H1 (cell line): ENCODE measurements around the gene TMEM63C. TPM values are rescaled to one million over a fixed set of nuclear protein-coding genes. Genes with fewer than 3 reads are reported as not detected.

Experiments used
- CTCF ChIA-PET: fragments of 300-600 bp; sonication (Branson Sonifier 250); formaldehyde crosslinking; loops from one replicate; lab custom pipeline; 2021; ENCODE audit not compliant: partially characterized antibody; lab: Charles Lee
- POLR2A ChIA-PET: fragments of 300-600 bp; sonication (Branson Sonifier 250); formaldehyde crosslinking; loops from one replicate; lab custom pipeline; 2021; ENCODE audit warnings: inconsistent platforms; ENCODE audit not compliant: partially characterized antibody; lab: Charles Lee
- DNase-seq, 2 experiments: peaks; one replicate each; pipeline versions ENCODE4 v3.0.0 to v3.0.0-alpha.2; 2010 to 2022; ENCODE audit warnings: low spot score in 2 of 2, low read depth in 1 of 2, mixed read lengths in 1 of 2
- FAIRE-seq: peaks from 2 replicates; lab custom pipeline; 2011; peaks lifted over from hg19 to GRCh38; lab: Jason Lieb, UNC
- H2AFZ ChIP-seq: 2 replicates; pipeline ENCODE4 v1.8.1; 2012; ENCODE audit warnings: low read length, inconsistent platforms
- H2AK5ac ChIP-seq: 2 replicates; pipeline ENCODE4 v1.6.1; 2013; ENCODE audit warnings: low read depth, low read length
- H2BK120ac ChIP-seq: replicated peaks from 2 replicates; pipeline ENCODE3; 2013; ENCODE audit warnings: low read depth, low read length, inconsistent platforms
- H2BK12ac ChIP-seq: 2 replicates; pipeline ENCODE4 v1.6.1; 2013; ENCODE audit warnings: low read depth, low read length
- H2BK15ac ChIP-seq: 2 replicates; pipeline ENCODE4 v1.6.1; 2013; ENCODE audit warnings: low read length
- H2BK20ac ChIP-seq: 2 replicates; pipeline ENCODE4 v1.6.1; 2013; ENCODE audit warnings: low read length
- H2BK5ac ChIP-seq: 2 replicates; pipeline ENCODE4 v1.6.1; 2013; ENCODE audit warnings: low read depth, low read length
- H3K14ac ChIP-seq: 2 replicates; pipeline ENCODE4 v1.6.1; 2013; ENCODE audit warnings: inconsistent platforms; ENCODE audit not compliant: insufficient read length
- H3K18ac ChIP-seq: 2 replicates; pipeline ENCODE4 v1.6.1; 2013; ENCODE audit warnings: low read length; ENCODE audit errors: extremely low read depth
- H3K23ac ChIP-seq: 2 replicates; pipeline ENCODE4 v1.6.1; 2013; ENCODE audit warnings: inconsistent platforms; ENCODE audit not compliant: insufficient read length
- H3K23me2 ChIP-seq: 2 replicates; pipeline ENCODE4 v1.6.1; 2013; ENCODE audit warnings: low read depth, low read length
- H3K27ac ChIP-seq: 2 replicates; pipeline ENCODE4 v1.6.1; 2011; ENCODE audit warnings: low read depth, low read length, inconsistent platforms
- H3K27me3 ChIP-seq, 4 experiments: replicated peaks in 1 of 4; 1 replicate in 1 of 4; 2 replicates in 3 of 4; pipeline versions ENCODE4 v1.6.1 to v1.8.1; 2011 to 2013; ENCODE audit warnings: low read length in 3 of 4, mild to moderate bottlenecking in 3 of 4, inconsistent platforms in 2 of 4, mixed read lengths in 2 of 4, moderate library complexity in 1 of 4; ENCODE audit not compliant: control insufficient read depth in 3 of 4, insufficient read depth in 3 of 4; ENCODE audit errors: extremely low read depth in 1 of 4
- H3K36me3 ChIP-seq, 4 experiments: 2 replicates each; pipeline versions ENCODE4 v1.6.1 to v1.8.1; 2011 to 2013; ENCODE audit warnings: mild to moderate bottlenecking in 4 of 4, low read length in 3 of 4, moderate library complexity in 2 of 4, control low read depth in 1 of 4, inconsistent platforms in 1 of 4; ENCODE audit not compliant: insufficient read depth in 4 of 4, control insufficient read depth in 2 of 4
- H3K4ac ChIP-seq: replicated peaks from 2 replicates; pipeline ENCODE3; 2013; ENCODE audit warnings: low read length, low read depth, mixed read lengths, inconsistent platforms; ENCODE audit not compliant: insufficient read length
- H3K4me1 ChIP-seq, 4 experiments: replicated peaks in 1 of 4; 1 replicate in 1 of 4; 2 replicates in 3 of 4; pipeline versions ENCODE4 v1.6.1 to v1.8.1; 2011 to 2013; ENCODE audit warnings: low read length in 3 of 4, inconsistent platforms in 2 of 4, mixed read lengths in 1 of 4; ENCODE audit not compliant: insufficient read depth in 4 of 4, control insufficient read depth in 3 of 4
- H3K4me2 ChIP-seq, 2 experiments: 2 replicates each; pipeline versions ENCODE4 v1.6.1 to v1.8.1; 2011 to 2013; ENCODE audit warnings: low read depth in 2 of 2, low read length in 2 of 2, control low read depth in 1 of 2, inconsistent platforms in 1 of 2, mild to moderate bottlenecking in 1 of 2; ENCODE audit not compliant: insufficient read depth in 1 of 2
- H3K4me3 ChIP-seq, 4 experiments: fragments of 200-600, 300-600 bp in 1 of 4; sonication (generic), shearing (Covaris generic), sonication (Bioruptor Twin) in 1 of 4; 2 replicates each; pipeline versions ENCODE4 v1.5.1 to v1.8.1; 2011 to 2016; ENCODE audit warnings: low read length in 4 of 4, low read depth in 3 of 4, control low read depth in 2 of 4, inconsistent platforms in 2 of 4, mild to moderate bottlenecking in 2 of 4, mixed read lengths in 1 of 4, moderate library complexity in 1 of 4; ENCODE audit not compliant: insufficient read depth in 2 of 4; ENCODE audit errors: extremely low read depth in 1 of 4
- H3K56ac ChIP-seq: replicated peaks from 2 replicates; pipeline ENCODE3; 2013; ENCODE audit warnings: low read depth, mild to moderate bottlenecking, mixed read lengths, low read length, inconsistent platforms; ENCODE audit not compliant: insufficient read length
- H3K79me1 ChIP-seq: 2 replicates; pipeline ENCODE4 v1.6.1; 2013; ENCODE audit warnings: low read depth, low read length, control low read depth
- H3K79me2 ChIP-seq, 2 experiments: 2 replicates each; pipeline versions ENCODE4 v1.6.1 to v1.8.1; 2012 to 2013; ENCODE audit warnings: low read length in 2 of 2, mild to moderate bottlenecking in 2 of 2, inconsistent platforms in 1 of 2; ENCODE audit not compliant: insufficient read depth in 2 of 2, control insufficient read depth in 1 of 2
- H3K9ac ChIP-seq, 4 experiments: replicated peaks in 1 of 4; 1 replicate in 1 of 4; 2 replicates in 3 of 4; pipeline versions ENCODE4 v1.6.1 to v1.8.1; 2011 to 2013; ENCODE audit warnings: low read depth in 3 of 4, low read length in 3 of 4, control low read depth in 2 of 4, mild to moderate bottlenecking in 2 of 4, moderate library complexity in 2 of 4, inconsistent platforms in 1 of 4; ENCODE audit errors: extremely low read depth in 1 of 4
- H3K9me3 ChIP-seq, 2 experiments: 2 replicates each; pipeline versions ENCODE4 v1.6.1 to v1.8.1; 2012 to 2013; ENCODE audit warnings: mild to moderate bottlenecking in 2 of 2, moderate library complexity in 2 of 2, control low read depth in 1 of 2, inconsistent platforms in 1 of 2, low read depth in 1 of 2, low read length in 1 of 2, mixed read lengths in 1 of 2; ENCODE audit not compliant: insufficient read depth in 2 of 2
- H4K20me1 ChIP-seq, 2 experiments: replicated peaks in 1 of 2; 2 replicates each; pipeline versions ENCODE3 to v1.8.1; 2011 to 2013; ENCODE audit warnings: inconsistent platforms in 2 of 2, low read length in 2 of 2, mild to moderate bottlenecking in 1 of 2; ENCODE audit not compliant: insufficient read depth in 2 of 2, control insufficient read depth in 1 of 2
- H4K5ac ChIP-seq: 2 replicates; pipeline ENCODE4 v1.6.1; 2013; ENCODE audit warnings: low read length, low read depth, mixed read lengths, inconsistent platforms; ENCODE audit not compliant: insufficient read length
- H4K8ac ChIP-seq: 2 replicates; pipeline ENCODE4 v1.8.0; 2013; ENCODE audit warnings: mild to moderate bottlenecking, moderate library complexity, low read length, inconsistent platforms; ENCODE audit not compliant: insufficient read depth; ENCODE audit errors: extremely low read depth
- H4K91ac ChIP-seq: replicated peaks from 2 replicates; pipeline ENCODE3; 2013; ENCODE audit warnings: low read length, mixed read lengths, inconsistent platforms; ENCODE audit not compliant: insufficient read length
- BACH1 ChIP-seq: IDR thresholded peaks from 2 replicates; pipeline ENCODE4 v1.6.1; 2012; ENCODE audit warnings: low read length, improper control_type of control experiment
- CHD1 ChIP-seq: IDR thresholded peaks from 2 replicates; pipeline ENCODE4 v1.6.1; 2012; ENCODE audit warnings: low read depth, low read length, improper control_type of control experiment
- EZH2 ChIP-seq: fragments of 200-600 bp; sonication (generic); IDR thresholded peaks from 2 replicates; pipeline ENCODE4 v1.7.1; 2012; ENCODE audit warnings: low read depth, mild to moderate bottlenecking, moderate library complexity, low read length, inconsistent platforms; ENCODE audit not compliant: severe bottlenecking
- JUND ChIP-seq: IDR thresholded peaks from 2 replicates; pipeline ENCODE4 v1.6.1; 2011; ENCODE audit warnings: mild to moderate bottlenecking, improper control_type of control experiment, low read length
- RAD21 ChIP-seq, 2 experiments: IDR thresholded peaks in 1 of 2; conservative IDR thresholded peaks in 1 of 2; 2 replicates each; pipeline ENCODE4 v1.6.1; 2011; ENCODE audit warnings: low read depth in 2 of 2, low read length in 2 of 2, improper control_type of control experiment in 1 of 2, inconsistent platforms in 1 of 2, mild to moderate bottlenecking in 1 of 2, moderate library complexity in 1 of 2
- RFX5 ChIP-seq: IDR thresholded peaks from 2 replicates; pipeline ENCODE4 v1.6.1; 2011; ENCODE audit warnings: low read depth, low read length, improper control_type of control experiment, borderline replicate concordance
- WGBS, 2 experiments: shearing (Covaris generic) in 1 of 2; methylation state at CpG; one replicate each; pipeline versions ENCODE4 v1.1.6 to v1.1.7; 2013 to 2015; ENCODE audit warnings: low lambda C conversion rate in 2 of 2, mixed read lengths in 2 of 2, inconsistent platforms in 1 of 2, low coverage in 1 of 2, missing lambda C conversion rate in 1 of 2; ENCODE audit not compliant: insufficient replicate concordance in 2 of 2, insufficient coverage in 1 of 2, insufficient read length in 1 of 2; ENCODE audit errors: extremely low coverage in 1 of 2, missing lambda C conversion rate in 1 of 2; 5-methylcytosine and 5-hydroxymethylcytosine counted together
- polyA plus RNA-seq, 7 experiments: library from polyadenylated mRNA; depleted of rRNA in 3 of 7; stranded (reverse) in 5 of 7; unstranded in 2 of 7; fragments of >200 nt in 5 of 7; fragments of 200-250 nt in 2 of 7; gene quantifications; 1 replicate in 5 of 7; 2 replicates in 1 of 7; 4 replicates in 1 of 7; pipeline versions ENCODE4 v1.2.1 to v1.2.3, GENCODE V29; 2011 to 2013; ENCODE audit warnings: missing spikeins in 2 of 7, mixed read lengths in 2 of 7
- total RNA-seq: library from RNA; stranded (reverse); fragmentation: NEBNext Ultra II Directional; extraction: Animal tissue kit (Norgen Biotek cat#: 25700); gene quantifications from 2 replicates; pipeline ENCODE4 v1.2.1, GENCODE V29; 2021
- TF ChIP-seq, protein P1 (sequence below): IDR thresholded peaks from 2 replicates; pipeline ENCODE4 v1.6.1; 2011; ENCODE audit warnings: low read depth, mild to moderate bottlenecking, low read length; ENCODE audit not compliant: insufficient read depth
- TF ChIP-seq, protein P2 (sequence below), 3 experiments: IDR thresholded peaks; 1 replicate in 2 of 3; 2 replicates in 1 of 3; pipeline versions ENCODE4 v1.5.1 to v1.6.1; 2011; ENCODE audit warnings: low read length in 3 of 3, mild to moderate bottlenecking in 3 of 3, inconsistent platforms in 2 of 3, low read depth in 1 of 3, moderate library complexity in 1 of 3; ENCODE audit not compliant: insufficient read depth in 1 of 3; ENCODE audit errors: control extremely low read depth in 1 of 3

The TMEM63C gene
- total and polyA plus RNA-seq, 2 of the 8 experiments (the other 6 are each of a cell fraction or from before 2014, with no cell fraction given), result 3.0 to 7.6 TPM

DNA sequence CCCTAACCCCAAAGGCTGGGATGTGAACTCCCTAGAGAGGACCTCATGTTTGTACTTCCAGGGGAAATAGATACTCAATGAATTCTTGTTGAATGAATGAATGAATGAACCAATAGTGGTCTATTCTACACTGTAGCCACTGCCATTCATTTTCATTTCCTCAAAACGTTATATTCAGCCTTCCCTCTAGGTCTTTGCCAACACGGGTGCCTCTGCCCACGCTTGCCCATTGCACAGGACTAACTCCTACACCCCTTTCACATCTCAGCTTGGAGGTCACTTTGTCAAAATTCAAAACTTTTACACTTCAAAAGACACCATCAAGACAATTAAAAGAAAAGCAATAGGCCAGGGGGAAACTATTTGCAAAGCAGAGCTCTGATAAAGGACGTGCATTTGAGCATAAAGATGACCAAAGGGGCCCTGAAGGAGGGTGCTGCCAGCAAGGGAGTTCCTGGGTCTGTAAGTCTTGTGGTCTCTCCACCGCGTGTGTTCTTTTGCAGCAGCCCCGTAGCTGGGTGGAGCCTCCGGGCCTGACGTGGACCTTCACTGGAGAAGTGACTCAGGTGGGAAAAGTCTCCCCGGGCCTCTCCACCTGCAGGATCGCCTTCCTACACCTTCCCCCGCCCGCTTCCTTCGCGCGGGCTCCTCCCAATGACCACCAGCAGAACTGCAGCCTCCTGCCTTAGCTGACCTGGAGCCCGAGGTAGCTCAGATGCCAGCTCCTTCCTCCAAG is 31.5 kb downstream of the TMEM63C start:
- no peaks in the 10 kb centered on the region for H3K23me2 ChIP-seq
- no peaks in the 10 kb centered on the region for H3K9me3 ChIP-seq
- H3K27ac ChIP-seq, result no peak overlapping the region
- ChIA-PET CTCF (interaction anchor here (0.6 to 19.8 kb wide), 42 partner anchors 9 to 356 kb away, joined by 3 to 233 read pairs (median 6); partner anchors contain the start of genes NGB, TMEM63C and ZDHHC22), POLR2A (interaction anchor here (0.7 to 1.7 kb wide), 6 partner anchors 9 to 71 kb away, joined by 3 to 9 read pairs (median 4); no protein-coding TSS in a partner anchor)
- no peak overlapping the region for H2BK15ac ChIP-seq
- H3K4ac ChIP-seq, result no peak overlapping the region
- FAIRE-seq, result peak; percentile 81
- no peak overlapping the region for H2AFZ ChIP-seq
- H4K5ac ChIP-seq, result no peak overlapping the region
- 28% methylated on average over 17 of the region's 17 CpGs; no CpG with 5 or more reads in 1 of the 2 experiments for WGBS, 2 experiments
- TF ChIP-seq RAD21 (IDR thresholded peaks at IDR 0.05 in 1 of 2, conservative IDR thresholded peaks at IDR 0.05 in 1 of 2; ENCODE audit: low read depth in 2 of 2, low read length in 2 of 2), result peak; percentile 82 to 86
- TF ChIP-seq, protein P1, sequence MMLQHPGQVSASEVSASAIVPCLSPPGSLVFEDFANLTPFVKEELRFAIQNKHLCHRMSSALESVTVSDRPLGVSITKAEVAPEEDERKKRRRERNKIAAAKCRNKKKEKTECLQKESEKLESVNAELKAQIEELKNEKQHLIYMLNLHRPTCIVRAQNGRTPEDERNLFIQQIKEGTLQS, result no peak
- no peak for TF ChIP-seq CHD1
- no peak for TF ChIP-seq RFX5
- TF ChIP-seq, protein P2, sequence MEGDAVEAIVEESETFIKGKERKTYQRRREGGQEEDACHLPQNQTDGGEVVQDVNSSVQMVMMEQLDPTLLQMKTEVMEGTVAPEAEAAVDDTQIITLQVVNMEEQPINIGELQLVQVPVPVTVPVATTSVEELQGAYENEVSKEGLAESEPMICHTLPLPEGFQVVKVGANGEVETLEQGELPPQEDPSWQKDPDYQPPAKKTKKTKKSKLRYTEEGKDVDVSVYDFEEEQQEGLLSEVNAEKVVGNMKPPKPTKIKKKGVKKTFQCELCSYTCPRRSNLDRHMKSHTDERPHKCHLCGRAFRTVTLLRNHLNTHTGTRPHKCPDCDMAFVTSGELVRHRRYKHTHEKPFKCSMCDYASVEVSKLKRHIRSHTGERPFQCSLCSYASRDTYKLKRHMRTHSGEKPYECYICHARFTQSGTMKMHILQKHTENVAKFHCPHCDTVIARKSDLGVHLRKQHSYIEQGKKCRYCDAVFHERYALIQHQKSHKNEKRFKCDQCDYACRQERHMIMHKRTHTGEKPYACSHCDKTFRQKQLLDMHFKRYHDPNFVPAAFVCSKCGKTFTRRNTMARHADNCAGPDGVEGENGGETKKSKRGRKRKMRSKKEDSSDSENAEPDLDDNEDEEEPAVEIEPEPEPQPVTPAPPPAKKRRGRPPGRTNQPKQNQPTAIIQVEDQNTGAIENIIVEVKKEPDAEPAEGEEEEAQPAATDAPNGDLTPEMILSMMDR (IDR thresholded peaks at IDR 0.05; ENCODE audit: control extremely low read depth in 1 of 3, insufficient read depth in 1 of 3, low read depth in 1 of 3, low read length in 3 of 3), result peak; percentile 82 to 92 (median 90)
- TF ChIP-seq EZH2, result no peak
- TF ChIP-seq JUND, result peak; percentile 21; the same call in 1 of the 2 replicates
- peak; percentile 46; the same call in 1 of the 2 replicates for TF ChIP-seq BACH1
- peak overlapping the region in 1 of 2 experiments; percentile 21; a peak in 2 of 4 replicates for H3K4me2 ChIP-seq
- H4K20me1 ChIP-seq, result peaks cover 2 to 6% of the 10 kb centered on the region in 2 experiments
- H3K23ac ChIP-seq, result no peak overlapping the region
- H3K56ac ChIP-seq, result no peak overlapping the region
- DNase-seq, result peak; percentile 38 to 90
- H3K36me3 ChIP-seq, result no peaks in the 10 kb centered on the region
- no peak overlapping the region for H2BK120ac ChIP-seq
- no peak overlapping the region for H2BK20ac ChIP-seq
- H3K79me1 ChIP-seq, result no peaks in the 10 kb centered on the region
- H3K9ac ChIP-seq, result no peak overlapping the region
- H2BK12ac ChIP-seq, result no peak overlapping the region
- no peak overlapping the region for H4K8ac ChIP-seq
- no peaks in the 10 kb centered on the region for H3K27me3 ChIP-seq
- no peak overlapping the region for H2AK5ac ChIP-seq
- no peak overlapping the region for H3K14ac ChIP-seq
- H3K4me1 ChIP-seq, result peaks cover 0 to 6% (median 3%) of the 10 kb centered on the region in 4 experiments; a peak in 5 of 7 replicates
- no peak overlapping the region for H3K18ac ChIP-seq
- H4K91ac ChIP-seq, result no peak overlapping the region
- H3K4me3 ChIP-seq, result no peak overlapping the region
- no peak overlapping the region for H2BK5ac ChIP-seq
- no peaks in the 10 kb centered on the region for H3K79me2 ChIP-seq
